SK-N-SH (cell line): Measurements from ENCODE around the gene BTBD6.

Experiments
- ELF1 ChIP-seq: IDR thresholded peaks from 2 replicates; pipeline ENCODE4 v1.4.0; 2012
- EZH2phosphoT487 ChIP-seq: fragments of 200-600 bp; sonication (generic); IDR thresholded peaks from 2 replicates; pipeline ENCODE4 v1.6.1; 2017; ENCODE audit warnings: low read depth, mixed run types, mild to moderate bottlenecking, antibody characterized with exemption, moderate library complexity, borderline replicate concordance
- GATA2 ChIP-seq: sonication (generic); formaldehyde crosslinking; IDR thresholded peaks from 2 replicates; pipeline ENCODE4 v1.5.0; 2020; ENCODE audit warnings: mild to moderate bottlenecking, missing genetic modification reagents
- RCOR1 ChIP-seq: fragments of 150-350 bp; IDR thresholded peaks from 2 replicates; pipeline ENCODE4 v1.6.1; 2017; ENCODE audit warnings: antibody characterized with exemption, low read length
- TF ChIP-seq, protein P1 (sequence below): IDR thresholded peaks from 2 replicates; pipeline ENCODE4 v1.4.0; 2012; ENCODE audit warnings: low read depth
- TF ChIP-seq, protein P2 (sequence below): fragments of 200-600 bp; sonication (generic); IDR thresholded peaks from 2 replicates; pipeline ENCODE4 v1.6.1; 2017; ENCODE audit warnings: antibody characterized with exemption, mild to moderate bottlenecking, moderate library complexity
- TF ChIP-seq, protein P3 (sequence below): IDR thresholded peaks from 2 replicates; pipeline ENCODE4 v1.4.0; 2012; ENCODE audit warnings: low read depth, borderline replicate concordance

DNA sequence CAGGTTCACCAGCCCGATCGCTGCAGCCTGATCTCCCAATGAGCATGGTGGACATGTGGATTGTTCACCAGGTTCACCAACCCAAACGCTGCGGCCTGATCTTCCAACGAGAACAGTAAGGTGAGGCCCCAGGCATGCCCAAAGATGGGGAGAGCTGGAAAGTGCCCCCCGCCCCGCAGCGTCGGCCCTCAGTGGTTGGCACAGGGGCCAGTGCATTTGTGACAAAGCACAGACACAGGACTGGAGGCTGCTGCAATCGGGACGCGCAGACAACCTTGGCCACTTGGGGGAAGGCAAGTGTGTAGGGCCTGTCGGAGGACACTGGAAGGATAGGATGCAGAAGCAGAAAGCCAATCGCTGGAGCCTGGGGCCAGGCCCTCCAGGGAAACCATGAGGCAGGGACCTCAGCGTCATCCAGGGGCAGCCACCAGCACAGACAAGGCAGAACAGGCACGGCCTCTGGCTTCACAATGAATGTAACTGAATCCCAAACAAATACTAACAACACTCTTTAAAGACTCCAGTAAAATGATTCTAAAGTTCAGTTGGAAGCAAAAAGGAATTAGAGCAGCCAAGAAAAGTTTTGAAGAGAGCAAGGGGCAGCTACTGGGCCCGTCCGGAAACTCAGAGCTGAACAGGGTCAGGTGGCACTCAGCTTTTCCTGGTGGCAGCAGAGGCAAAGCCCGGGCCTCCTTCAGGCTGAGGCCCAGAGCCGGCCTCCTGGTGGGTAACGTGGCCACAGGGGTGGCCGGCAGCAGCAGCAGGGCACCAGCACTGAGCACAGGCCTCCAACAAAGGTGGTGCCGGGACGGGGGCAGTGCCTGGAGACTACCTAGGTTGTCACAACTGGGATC is 39.1 kb downstream of the BTBD6 start:
- TF ChIP-seq RCOR1 (no peak), ELF1 (no peak), GATA2 (CRISPR knock-in tag) (no peak), EZH2phosphoT487 (no peak)
- TF ChIP-seq, protein P1, sequence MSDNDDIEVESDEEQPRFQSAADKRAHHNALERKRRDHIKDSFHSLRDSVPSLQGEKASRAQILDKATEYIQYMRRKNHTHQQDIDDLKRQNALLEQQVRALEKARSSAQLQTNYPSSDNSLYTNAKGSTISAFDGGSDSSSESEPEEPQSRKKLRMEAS, result no peak
- TF ChIP-seq, protein P2, sequence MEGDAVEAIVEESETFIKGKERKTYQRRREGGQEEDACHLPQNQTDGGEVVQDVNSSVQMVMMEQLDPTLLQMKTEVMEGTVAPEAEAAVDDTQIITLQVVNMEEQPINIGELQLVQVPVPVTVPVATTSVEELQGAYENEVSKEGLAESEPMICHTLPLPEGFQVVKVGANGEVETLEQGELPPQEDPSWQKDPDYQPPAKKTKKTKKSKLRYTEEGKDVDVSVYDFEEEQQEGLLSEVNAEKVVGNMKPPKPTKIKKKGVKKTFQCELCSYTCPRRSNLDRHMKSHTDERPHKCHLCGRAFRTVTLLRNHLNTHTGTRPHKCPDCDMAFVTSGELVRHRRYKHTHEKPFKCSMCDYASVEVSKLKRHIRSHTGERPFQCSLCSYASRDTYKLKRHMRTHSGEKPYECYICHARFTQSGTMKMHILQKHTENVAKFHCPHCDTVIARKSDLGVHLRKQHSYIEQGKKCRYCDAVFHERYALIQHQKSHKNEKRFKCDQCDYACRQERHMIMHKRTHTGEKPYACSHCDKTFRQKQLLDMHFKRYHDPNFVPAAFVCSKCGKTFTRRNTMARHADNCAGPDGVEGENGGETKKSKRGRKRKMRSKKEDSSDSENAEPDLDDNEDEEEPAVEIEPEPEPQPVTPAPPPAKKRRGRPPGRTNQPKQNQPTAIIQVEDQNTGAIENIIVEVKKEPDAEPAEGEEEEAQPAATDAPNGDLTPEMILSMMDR, result no peak
- TF ChIP-seq, protein P3, sequence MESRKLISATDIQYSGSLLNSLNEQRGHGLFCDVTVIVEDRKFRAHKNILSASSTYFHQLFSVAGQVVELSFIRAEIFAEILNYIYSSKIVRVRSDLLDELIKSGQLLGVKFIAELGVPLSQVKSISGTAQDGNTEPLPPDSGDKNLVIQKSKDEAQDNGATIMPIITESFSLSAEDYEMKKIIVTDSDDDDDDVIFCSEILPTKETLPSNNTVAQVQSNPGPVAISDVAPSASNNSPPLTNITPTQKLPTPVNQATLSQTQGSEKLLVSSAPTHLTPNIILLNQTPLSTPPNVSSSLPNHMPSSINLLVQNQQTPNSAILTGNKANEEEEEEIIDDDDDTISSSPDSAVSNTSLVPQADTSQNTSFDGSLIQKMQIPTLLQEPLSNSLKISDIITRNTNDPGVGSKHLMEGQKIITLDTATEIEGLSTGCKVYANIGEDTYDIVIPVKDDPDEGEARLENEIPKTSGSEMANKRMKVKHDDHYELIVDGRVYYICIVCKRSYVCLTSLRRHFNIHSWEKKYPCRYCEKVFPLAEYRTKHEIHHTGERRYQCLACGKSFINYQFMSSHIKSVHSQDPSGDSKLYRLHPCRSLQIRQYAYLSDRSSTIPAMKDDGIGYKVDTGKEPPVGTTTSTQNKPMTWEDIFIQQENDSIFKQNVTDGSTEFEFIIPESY, result no peak
